A673 (cell line): ENCODE results near the gene GRB14.

ENCODE experiments used
- CTCF ChIP-seq: fragments of 300-800, 200-600 bp; sonication (generic); conservative IDR thresholded peaks from 2 replicates; pipeline ENCODE4 v1.5.1; 2017; ENCODE audit warnings: low read depth, mild to moderate bottlenecking, antibody characterized with exemption, low read length, moderate library complexity, mixed read lengths
- EZH2 ChIP-seq: fragments of 200-600 bp; sonication (generic); IDR thresholded peaks from 2 replicates; pipeline ENCODE4 v1.6.1; 2017; ENCODE audit warnings: borderline replicate concordance, low read depth, mild to moderate bottlenecking, mixed read lengths, antibody characterized with exemption, low read length; ENCODE audit not compliant: poor library complexity, severe bottlenecking

- no peak for TF ChIP-seq EZH2
- no peak for TF ChIP-seq CTCF
These were observed 59.3 kb downstream of the GRB14 start for GRCh38 chr2:164561991-164562390.
